Caco-2 (cell line): ENCODE results near the gene PPARG. TPM values are rescaled to one million over a fixed set of nuclear protein-coding genes. Genes with fewer than 3 reads are reported as not detected.

Source experiments
- BruUV-seq: library from RNA; stranded (reverse); fragments of 400-500 nt; replicated peaks from 2 replicates; lab custom pipeline; 2021; lab: Mats Ljungman, UMichigan
- CTCF ChIA-PET: fragments of 300-600 bp; sonication (Branson Sonifier 250); formaldehyde crosslinking; loops from one replicate; lab custom pipeline; 2022; ENCODE audit warnings: antibody characterized with exemption; lab: Charles Lee
- POLR2A ChIA-PET: fragments of 300-600 bp; sonication (Branson Sonifier 250); formaldehyde crosslinking; loops from one replicate; lab custom pipeline; 2022; ENCODE audit warnings: antibody characterized with exemption; lab: Charles Lee
- DNase-seq, 2 experiments: peaks; one replicate each; pipeline versions ENCODE4 v3.0.0 to v3.0.0-alpha.2; 2020 to 2022
- H3K27me3 ChIP-seq: replicated peaks from 2 replicates; pipeline ENCODE4 v1.6.0; 2011; ENCODE audit warnings: low read length; ENCODE audit not compliant: control insufficient read depth, insufficient read depth
- H3K36me3 ChIP-seq: 2 replicates; pipeline ENCODE4 v1.5.1; 2011; ENCODE audit warnings: low read length; ENCODE audit not compliant: control insufficient read depth, insufficient read depth
- H3K4me1 ChIP-seq: fragments of 250-450 bp; sonication (Bioruptor Pico); 2 replicates; pipeline ENCODE4 v1.5.1; 2020; ENCODE audit warnings: mild to moderate bottlenecking
- H3K4me3 ChIP-seq: 2 replicates; pipeline ENCODE4 v1.5.1; 2011; ENCODE audit warnings: low read depth, mild to moderate bottlenecking, control low read depth, low read length
- H3K9me3 ChIP-seq: fragments of 250-450 bp; sonication (Bioruptor Pico); 2 replicates; pipeline ENCODE4 v1.5.1; 2020; ENCODE audit warnings: mild to moderate bottlenecking, moderate library complexity
- H3K27ac Mint-ChIP-seq: one replicate; pipeline ENCODE4 v1.8.0; 2022; ENCODE audit warnings: mixed read lengths; ENCODE audit not compliant: unreplicated experiment
- H3K27me3 Mint-ChIP-seq: one replicate; pipeline ENCODE4 v1.8.0; 2022; ENCODE audit warnings: mixed read lengths; ENCODE audit not compliant: insufficient read depth, unreplicated experiment
- H3K36me3 Mint-ChIP-seq: one replicate; pipeline ENCODE4 v1.8.0; 2022; ENCODE audit warnings: mild to moderate bottlenecking, mixed read lengths; ENCODE audit not compliant: insufficient read depth, unreplicated experiment
- H3K4me1 Mint-ChIP-seq: one replicate; pipeline ENCODE4 v1.8.0; 2022; ENCODE audit warnings: low read depth, mixed read lengths; ENCODE audit not compliant: unreplicated experiment
- H3K4me3 Mint-ChIP-seq: one replicate; pipeline ENCODE4 v1.8.0; 2022; ENCODE audit warnings: mild to moderate bottlenecking, moderate library complexity, mixed read lengths; ENCODE audit not compliant: unreplicated experiment
- H3K9me3 Mint-ChIP-seq: one replicate; pipeline ENCODE4 v1.8.0; 2022; ENCODE audit warnings: mixed read lengths; ENCODE audit not compliant: unreplicated experiment
- intact Hi-C: fragments of 100-400 bp; cut with micrococcal nuclease; formaldehyde crosslinking; loops from one replicate; pipeline ENCODE4 v1.10.0; 2022; ENCODE audit not compliant: unreplicated experiment
- total RNA-seq: library from RNA; stranded (reverse); gene quantifications from 2 replicates; pipeline ENCODE4 v1.2.3, GENCODE V29; 2022
- TF ChIP-seq, protein P1 (sequence below), 2 experiments: fragments of 200-600 bp in 1 of 2; IDR thresholded peaks; 1 replicate in 1 of 2; 2 replicates in 1 of 2; pipeline versions ENCODE4 v1.5.1 to v1.8.0; 2011 to 2022; ENCODE audit warnings: antibody characterized with exemption in 1 of 2, control low read depth in 1 of 2, inconsistent platforms in 1 of 2, low read depth in 1 of 2, low read length in 1 of 2, mild to moderate bottlenecking in 1 of 2, moderate library complexity in 1 of 2; ENCODE audit not compliant: insufficient read depth in 1 of 2, severe bottlenecking in 1 of 2, unreplicated experiment in 1 of 2

PPARG gene
- total RNA-seq, 1 experiment from 2014 or later: 15.6 TPM

DNA sequence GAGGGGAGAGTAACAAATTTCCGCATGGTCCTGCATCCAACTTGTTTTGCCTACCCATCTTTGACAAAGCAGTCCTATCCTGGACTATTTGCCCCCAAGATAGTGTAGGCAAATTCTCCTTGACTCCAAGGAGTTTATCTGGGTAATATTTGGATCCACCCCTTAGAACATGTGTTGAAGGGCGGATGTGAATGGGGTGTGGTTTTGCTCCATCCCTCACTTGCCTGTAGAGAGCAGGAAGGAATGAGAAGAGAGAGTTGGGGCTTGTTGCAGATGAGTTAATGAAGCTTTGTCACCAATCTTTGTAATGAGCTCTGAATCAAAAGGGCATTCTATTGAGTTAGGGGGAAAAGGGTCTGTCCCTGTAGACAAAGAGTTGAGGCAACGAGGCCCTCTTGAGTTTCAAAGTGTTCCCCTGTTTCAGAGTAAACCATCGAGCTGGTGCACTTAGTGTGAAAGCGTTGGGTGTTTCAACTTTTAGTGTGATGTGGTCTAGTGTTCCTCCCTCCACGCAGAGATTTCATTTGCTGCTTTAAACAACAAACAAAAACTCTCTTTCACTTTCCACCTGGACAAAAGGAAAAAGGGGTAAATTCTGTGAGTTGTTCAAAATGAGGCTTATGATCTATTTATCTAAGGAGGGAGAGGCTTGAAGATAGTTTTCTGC is 42.2 kb upstream of the PPARG start:
- H3K9me3 Mint-ChIP-seq: peaks cover 24% of the 10 kb centered on the region

DNA sequence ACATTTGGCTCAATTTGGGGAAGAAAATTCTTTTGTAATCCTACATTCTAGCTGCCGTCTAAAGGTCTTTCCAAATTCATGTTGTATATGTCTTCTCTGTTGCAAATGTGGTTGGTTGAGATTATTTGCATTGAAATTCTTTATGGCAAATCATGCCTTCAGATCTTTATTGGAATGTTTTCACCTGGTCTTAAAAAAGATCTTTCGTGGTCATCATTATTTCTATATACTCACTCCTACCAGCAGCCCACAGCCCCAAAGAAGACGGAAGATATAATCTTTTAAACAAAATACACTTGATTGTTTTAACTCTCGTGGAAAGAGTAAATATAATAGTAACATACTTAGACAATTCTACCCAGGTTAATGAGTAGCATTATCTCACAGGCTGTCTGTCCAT is 41.5 kb upstream of the PPARG start:
- Histone ChIP-seq H3K4me3 (no peak overlapping the region), H3K27me3 (no peaks in the 10 kb centered on the region), H3K36me3 (no peaks in the 10 kb centered on the region), H3K4me1 (peaks cover 9% of the 10 kb centered on the region; the same call in 1 of the 2 replicates), H3K9me3 (peaks cover 11% of the 10 kb centered on the region)
- TF ChIP-seq, protein P1, sequence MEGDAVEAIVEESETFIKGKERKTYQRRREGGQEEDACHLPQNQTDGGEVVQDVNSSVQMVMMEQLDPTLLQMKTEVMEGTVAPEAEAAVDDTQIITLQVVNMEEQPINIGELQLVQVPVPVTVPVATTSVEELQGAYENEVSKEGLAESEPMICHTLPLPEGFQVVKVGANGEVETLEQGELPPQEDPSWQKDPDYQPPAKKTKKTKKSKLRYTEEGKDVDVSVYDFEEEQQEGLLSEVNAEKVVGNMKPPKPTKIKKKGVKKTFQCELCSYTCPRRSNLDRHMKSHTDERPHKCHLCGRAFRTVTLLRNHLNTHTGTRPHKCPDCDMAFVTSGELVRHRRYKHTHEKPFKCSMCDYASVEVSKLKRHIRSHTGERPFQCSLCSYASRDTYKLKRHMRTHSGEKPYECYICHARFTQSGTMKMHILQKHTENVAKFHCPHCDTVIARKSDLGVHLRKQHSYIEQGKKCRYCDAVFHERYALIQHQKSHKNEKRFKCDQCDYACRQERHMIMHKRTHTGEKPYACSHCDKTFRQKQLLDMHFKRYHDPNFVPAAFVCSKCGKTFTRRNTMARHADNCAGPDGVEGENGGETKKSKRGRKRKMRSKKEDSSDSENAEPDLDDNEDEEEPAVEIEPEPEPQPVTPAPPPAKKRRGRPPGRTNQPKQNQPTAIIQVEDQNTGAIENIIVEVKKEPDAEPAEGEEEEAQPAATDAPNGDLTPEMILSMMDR (IDR thresholded peaks at IDR 0.05; ENCODE audit: insufficient read depth in 1 of 2, low read depth in 1 of 2, low read length in 1 of 2, severe bottlenecking in 1 of 2, unreplicated experiment in 1 of 2): no peak
- Mint-ChIP-seq H3K36me3 (no peaks in the 10 kb centered on the region), H3K27me3 (no peaks in the 10 kb centered on the region), H3K9me3 (peaks cover 24% of the 10 kb centered on the region), H3K4me3 (no peak overlapping the region), H3K4me1 (no peaks in the 10 kb centered on the region), H3K27ac (no peak overlapping the region)
- intact Hi-C loops: no loop called here
- DNase-seq: no peak
- ChIA-PET CTCF (no interaction called here), POLR2A (no interaction called here)
- BruUV-seq: no TSS peak

More for the DNA sequence above, 42.2 kb upstream of the PPARG start:
- H3K27ac Mint-ChIP-seq: no peak overlapping the region
- ChIA-PET POLR2A (no interaction called here), CTCF (no interaction called here)
- H3K27me3 Mint-ChIP-seq: no peaks in the 10 kb centered on the region
- Histone ChIP-seq H3K36me3 (no peaks in the 10 kb centered on the region), H3K27me3 (no peaks in the 10 kb centered on the region), H3K9me3 (peaks cover 11% of the 10 kb centered on the region), H3K4me1 (peaks cover 9% of the 10 kb centered on the region; the same call in 1 of the 2 replicates), H3K4me3 (no peak overlapping the region)
- BruUV-seq: no TSS peak
- DNase-seq: no peak
- H3K4me1 Mint-ChIP-seq: no peaks in the 10 kb centered on the region
- intact Hi-C loops: no loop called here
- no peak overlapping the region for H3K4me3 Mint-ChIP-seq
- TF ChIP-seq, protein P1 (IDR thresholded peaks at IDR 0.05; ENCODE audit: insufficient read depth in 1 of 2, low read depth in 1 of 2, low read length in 1 of 2, severe bottlenecking in 1 of 2, unreplicated experiment in 1 of 2): no peak
- H3K36me3 Mint-ChIP-seq: no peaks in the 10 kb centered on the region

DNA sequence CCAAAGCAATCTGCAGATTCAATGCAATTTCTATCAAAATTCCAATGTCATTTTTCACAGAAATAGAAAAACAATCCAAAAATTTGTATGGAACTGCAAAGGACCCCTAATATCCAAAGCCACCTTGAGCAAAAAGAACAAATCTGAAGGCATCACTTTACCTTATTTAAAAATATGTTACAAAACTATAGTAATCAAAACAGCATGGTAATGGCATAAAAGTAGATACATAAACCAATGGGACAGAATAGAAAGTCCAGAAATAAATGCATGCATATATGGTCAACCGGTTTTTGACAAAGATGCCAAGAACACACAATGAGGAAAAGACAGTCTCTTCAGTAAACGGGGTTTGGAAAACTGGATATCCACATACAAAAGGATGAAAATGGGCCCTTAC is 39.4 kb upstream of the PPARG start:
- TF ChIP-seq, protein P1 (IDR thresholded peaks at IDR 0.05; ENCODE audit: insufficient read depth in 1 of 2, low read depth in 1 of 2, low read length in 1 of 2, severe bottlenecking in 1 of 2, unreplicated experiment in 1 of 2): no peak
- no TSS peak for BruUV-seq
- intact Hi-C loops: no loop called here
- no peaks in the 10 kb centered on the region for H3K36me3 Mint-ChIP-seq
- peaks cover 17% of the 10 kb centered on the region for H3K4me1 ChIP-seq
- no peak overlapping the region for H3K4me3 Mint-ChIP-seq
- H3K36me3 ChIP-seq: no peaks in the 10 kb centered on the region
- no peaks in the 10 kb centered on the region for H3K27me3 Mint-ChIP-seq
- H3K27me3 ChIP-seq: no peaks in the 10 kb centered on the region
- no peak overlapping the region for H3K27ac Mint-ChIP-seq
- DNase-seq: no peak
- peaks cover 15% of the 10 kb centered on the region for H3K4me1 Mint-ChIP-seq
- ChIA-PET POLR2A (no interaction called here), CTCF (no interaction called here)
- no peak overlapping the region for H3K4me3 ChIP-seq
- H3K9me3 Mint-ChIP-seq: peaks cover 24% of the 10 kb centered on the region
- H3K9me3 ChIP-seq: peaks cover 11% of the 10 kb centered on the region
